ENCODE measurements around the gene DIPK2A.

The DIPK2A gene, protein sequence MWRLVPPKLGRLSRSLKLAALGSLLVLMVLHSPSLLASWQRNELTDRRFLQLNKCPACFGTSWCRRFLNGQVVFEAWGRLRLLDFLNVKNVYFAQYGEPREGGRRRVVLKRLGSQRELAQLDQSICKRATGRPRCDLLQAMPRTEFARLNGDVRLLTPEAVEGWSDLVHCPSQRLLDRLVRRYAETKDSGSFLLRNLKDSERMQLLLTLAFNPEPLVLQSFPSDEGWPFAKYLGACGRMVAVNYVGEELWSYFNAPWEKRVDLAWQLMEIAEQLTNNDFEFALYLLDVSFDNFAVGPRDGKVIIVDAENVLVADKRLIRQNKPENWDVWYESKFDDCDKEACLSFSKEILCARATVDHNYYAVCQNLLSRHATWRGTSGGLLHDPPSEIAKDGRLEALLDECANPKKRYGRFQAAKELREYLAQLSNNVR

DNA sequence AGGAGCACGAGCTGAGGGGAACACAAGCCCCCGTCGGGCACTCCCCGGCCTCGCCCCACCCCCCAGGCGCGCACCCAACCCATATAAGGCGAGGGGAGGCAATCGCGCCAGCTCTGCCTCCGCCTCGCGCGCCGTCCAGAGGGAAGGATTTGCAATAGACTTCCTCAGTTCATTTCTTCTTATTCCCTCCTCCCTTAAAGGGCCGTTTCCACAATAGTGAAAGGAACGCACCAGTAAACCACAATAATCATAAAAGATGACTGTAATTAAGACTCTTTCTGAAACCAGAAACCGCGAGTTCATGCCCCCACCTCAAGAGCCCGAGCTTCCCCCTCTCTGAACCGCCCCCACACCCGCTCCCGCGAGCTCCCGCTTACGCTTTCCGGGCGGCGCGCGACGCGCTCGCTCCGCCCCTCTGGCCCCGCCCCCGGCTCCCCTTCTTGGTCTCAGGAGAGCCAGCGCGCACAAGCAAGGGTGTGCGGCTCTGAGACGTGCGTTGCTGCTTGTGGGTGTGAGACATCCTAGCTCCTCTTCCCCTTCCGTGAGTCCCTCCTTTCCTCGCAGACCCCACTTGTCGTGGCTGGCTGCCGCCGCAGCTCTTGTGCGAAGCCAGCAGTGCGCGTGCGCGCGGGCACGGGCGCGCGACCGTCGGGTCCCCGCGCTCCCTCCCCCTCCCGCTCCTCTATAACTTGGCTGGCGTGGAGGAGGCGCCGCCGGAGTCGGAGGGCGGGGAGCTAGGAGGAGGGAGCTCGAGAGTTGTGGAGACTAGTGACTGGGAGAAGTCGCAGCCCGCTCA, at the start of gene DIPK2A:
Gene DIPK2A, plus strand, starts transcription at position 465 of the 796 bp plus-strand sequence. CDS start 510 bp downstream, outside the sequence.
- DNase-seq (ENCODE audit: low spot score): peak; percentile 83

DNA sequence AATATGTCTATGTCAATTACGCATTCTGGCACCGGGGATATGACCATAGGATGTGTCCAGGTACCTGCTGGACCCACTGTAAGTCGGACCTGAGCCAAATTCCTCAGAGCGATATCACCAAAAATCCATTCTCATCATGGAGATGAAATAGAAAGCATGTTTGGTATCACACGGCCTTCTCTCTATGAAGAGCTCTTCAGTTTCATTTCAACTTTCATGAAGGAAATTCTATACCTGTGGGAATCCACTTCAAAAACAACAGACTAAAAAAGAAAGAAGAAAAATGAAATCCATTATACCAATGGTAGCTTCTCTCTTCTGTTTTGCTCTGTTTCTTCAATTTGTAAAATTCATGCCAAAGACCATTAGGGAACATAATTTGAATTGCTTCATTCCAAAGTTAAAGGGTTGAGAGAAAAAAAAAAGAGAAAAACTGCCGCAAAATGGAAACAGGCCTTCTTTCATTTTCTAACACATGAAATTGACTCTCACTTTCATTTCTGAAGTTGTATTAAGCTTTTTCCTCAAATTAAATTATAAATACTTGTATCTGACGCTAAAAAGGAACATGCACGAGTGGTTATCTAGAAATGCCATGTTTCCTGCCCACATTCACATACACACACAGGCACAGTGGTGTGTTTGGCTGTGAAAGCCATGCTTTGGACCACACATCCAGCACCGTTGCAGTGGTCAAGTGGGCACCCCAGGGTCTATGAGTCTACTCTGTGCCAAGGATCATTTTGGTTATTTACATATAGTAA, 46.9 kb upstream of the DIPK2A start:
- DNase-seq (ENCODE audit: low spot score): no peak

DNA sequence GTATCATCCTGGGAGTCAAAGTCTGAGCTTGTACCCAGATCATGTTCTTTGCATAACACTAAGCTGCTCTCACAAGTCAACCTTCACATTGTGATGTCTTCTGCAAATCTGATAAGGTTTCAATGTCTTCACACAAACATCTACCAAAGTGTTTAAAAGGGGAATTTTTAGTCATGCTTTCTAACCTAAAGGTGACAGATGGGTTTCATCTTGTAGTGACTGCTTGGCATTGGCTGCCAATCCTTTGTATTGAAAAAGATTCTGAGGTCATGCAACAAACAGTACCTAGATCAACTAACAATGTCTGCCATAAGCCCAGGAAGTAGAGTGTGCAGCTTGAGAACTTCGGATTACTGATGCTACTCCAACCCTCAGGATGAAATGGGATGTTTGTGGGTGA, 43.6 kb upstream of the DIPK2A start:
- DNase-seq (ENCODE audit: low spot score): no peak

DNA sequence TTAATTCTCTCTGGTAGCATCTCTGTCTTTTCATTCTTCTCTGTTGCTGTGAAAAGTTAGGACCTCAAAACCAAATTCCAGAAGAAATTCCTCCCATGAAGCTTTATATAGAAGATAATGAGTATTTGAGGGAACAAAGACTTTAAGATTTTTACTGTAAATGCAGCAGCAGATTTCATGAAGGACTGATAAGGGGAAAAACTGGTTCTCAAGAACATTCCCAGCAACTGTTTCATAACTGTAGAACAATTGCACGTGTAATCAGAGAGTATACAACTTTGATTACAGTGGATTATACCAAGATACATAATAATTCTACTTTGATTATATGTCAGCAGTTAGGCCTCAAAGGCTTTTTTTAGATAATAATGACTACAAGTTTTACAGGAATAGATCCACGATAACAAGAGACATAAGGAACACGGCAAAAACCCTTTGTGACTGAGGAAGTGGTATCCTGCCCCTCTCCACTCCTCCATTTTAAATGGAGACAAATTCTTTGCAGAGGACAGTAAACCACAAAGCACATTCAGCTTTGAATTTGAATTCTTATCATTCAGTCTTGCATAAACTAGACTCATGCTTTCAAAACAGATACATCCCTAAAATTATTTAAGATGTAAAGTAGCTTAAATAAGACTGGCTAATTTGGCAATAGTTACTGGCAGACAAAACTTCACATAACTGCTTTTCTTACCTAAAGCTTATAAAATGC, 42.9 kb upstream of the DIPK2A start:
- no peak for DNase-seq (ENCODE audit: low spot score)

DNA sequence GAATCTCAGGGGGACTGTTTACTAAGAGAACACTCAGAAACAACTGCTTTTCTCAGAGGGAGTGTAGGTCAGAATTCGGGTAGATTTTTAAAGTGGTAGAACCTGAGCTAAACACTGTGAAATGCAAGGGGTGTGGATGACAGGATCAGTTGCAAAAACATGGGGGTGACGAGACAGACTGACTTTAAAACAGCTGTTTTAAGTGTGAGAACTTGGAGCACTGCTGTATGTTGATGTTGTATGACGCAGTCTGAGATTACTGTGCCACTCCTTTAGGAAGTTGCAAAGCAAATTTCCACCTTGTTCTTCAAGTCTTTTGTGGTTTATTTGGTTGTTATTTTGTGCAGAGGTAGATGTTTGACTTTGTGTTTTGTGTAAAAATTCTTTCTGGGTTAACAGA, 36.8 kb upstream of the DIPK2A start:
- no peak for DNase-seq (ENCODE audit: low spot score)

DNA sequence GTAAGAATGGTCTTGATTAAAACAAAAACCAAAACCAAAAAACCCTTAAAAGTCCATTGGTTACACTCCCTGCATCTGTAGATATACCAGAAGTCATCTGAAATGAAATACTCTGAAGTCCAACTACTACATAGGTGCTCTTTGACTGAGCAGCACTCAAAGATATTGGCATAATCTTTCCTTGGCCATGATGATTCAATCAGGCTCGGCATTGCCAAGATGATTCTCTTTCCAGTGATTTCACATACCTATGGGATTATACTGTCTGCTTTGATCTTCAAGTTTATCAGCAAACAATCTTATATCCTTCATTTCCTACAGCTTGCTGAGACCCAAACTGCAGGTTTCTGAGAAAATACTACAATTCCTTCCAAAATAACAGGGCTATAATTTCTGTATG, 35.9 kb upstream of the DIPK2A start:
- no peak for DNase-seq (ENCODE audit: low spot score)

DNA sequence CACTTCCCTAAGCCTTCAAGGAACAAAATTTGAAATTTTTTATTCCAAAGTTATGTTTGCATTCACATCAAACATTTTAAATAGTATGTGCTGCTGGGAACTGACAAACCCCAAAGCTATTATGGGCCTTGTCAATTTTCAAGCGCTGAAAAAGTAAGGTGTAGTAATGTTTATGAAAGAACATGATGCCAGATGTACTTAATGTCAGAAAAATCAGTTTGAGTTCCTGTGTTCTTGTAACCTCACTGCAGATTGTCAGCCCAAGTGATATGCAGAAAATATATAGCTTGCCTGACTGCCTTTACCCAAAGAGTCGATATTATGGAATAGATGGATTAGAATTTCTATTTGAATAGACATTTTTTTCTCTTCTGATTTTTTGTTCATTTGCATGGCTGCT, 20.8 kb upstream of the DIPK2A start:
- no peak for DNase-seq (ENCODE audit: low spot score)

DNA sequence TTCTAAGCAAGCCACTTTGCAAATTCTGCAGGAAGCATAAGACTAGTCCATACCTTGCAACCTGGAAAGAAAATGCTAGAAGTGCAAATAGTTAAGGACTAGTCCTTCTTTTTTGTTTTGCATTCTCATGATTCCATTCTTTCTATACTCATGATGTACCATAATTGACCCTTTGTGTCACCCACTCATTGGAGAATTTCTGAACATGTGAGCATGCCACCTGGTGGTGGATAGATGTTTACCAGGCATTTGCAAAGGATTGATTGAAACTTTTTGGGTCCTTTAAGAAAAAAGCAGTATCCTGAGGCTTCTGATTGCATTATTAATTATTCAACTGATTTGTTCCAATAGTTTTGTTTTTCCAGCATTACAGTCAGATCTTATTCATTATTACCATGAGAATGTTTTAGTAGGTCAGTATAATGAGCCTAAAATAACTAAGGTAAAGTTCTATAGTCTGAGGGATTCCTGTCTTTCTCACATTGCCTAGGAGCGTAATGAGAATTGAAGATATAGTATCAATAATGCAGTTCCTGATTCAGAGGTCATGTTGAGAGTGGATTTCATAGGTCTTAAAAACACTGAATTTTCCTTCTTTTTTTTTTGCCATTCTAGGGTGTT, 20.2 kb upstream of the DIPK2A start:
- no peak for DNase-seq (ENCODE audit: low spot score)

DNA sequence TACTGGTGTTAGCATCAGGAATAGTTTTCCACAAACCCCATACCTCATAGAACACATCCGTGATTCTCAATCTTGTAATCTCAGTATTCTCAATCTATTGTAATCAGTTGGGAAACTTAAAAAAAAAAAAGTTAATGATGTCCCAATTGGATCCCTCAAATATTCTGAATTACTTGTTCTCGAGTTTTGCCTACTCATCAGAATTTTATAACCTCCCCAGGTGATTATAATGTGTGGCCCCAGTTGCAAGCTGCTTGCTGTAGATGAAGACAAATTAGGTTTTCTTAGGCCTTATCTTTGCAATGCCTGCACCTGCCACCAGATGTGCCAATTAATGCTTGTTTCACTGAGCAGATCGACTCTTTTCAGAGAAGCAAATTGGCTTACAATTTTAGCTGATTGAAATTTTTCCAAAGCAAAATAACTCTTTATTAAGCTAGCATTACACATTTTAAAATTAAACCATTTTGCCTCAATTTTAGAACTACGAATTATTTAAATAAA, 19.0 kb upstream of the DIPK2A start:
- no peak for DNase-seq (ENCODE audit: low spot score)

DNA sequence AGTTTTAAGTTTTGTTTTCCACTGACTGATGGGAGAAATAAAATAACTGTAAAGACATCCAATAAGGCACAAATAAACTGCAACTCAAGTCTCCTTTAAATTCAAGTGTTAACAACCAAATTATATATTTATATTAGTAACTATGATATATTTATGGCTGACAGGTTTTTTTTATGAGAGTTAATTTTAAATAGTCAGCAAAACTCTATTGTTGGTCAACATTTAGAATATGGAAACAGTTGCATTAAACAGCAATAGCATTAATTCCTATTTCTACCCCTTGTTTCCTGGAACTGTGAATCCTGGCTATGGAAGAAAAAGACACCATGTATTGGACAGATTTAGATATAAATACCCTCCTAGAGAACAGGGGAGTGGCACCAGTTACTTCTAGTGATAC, 16.5 kb upstream of the DIPK2A start:
- DNase-seq (ENCODE audit: low spot score): no peak

DNA sequence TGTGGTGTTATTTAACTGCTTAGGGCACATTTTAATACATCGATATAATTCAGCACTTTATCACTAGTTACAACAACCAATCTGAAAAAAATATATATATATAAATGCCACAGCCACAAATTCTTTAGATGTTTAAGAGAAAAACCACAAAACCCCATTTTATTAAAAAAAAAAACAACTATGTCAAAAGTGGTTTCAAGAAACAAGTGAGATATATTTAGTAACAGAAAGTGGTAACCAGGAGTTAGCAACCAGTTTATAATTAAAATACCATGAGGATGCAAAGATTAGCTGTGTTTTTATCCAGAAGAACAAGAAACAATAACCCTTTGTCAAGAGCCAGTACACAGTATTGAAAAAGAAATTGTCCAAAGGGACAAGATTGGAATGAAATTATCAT, 14.8 kb upstream of the DIPK2A start:
- DNase-seq (ENCODE audit: low spot score): no peak

DNA sequence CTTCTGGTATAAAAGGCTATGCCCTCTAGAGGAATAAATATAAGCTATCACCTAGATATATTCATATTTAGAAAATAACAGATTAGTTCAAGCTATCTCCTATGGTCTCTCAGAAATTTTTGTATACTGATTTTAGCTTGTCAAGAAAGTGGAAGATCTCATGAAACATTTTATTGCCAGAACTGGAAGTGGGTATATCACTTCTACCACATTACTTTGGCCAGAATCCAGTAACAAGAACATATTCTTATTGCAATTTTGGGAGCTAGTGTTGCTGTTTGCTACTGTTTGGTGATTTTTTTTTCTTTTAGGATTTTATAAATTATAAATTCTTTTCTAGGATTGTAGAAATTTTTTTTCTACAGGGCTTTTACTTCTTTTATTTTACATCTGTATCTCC, 14.2 kb upstream of the DIPK2A start:
- DNase-seq (ENCODE audit: low spot score): no peak

DNA sequence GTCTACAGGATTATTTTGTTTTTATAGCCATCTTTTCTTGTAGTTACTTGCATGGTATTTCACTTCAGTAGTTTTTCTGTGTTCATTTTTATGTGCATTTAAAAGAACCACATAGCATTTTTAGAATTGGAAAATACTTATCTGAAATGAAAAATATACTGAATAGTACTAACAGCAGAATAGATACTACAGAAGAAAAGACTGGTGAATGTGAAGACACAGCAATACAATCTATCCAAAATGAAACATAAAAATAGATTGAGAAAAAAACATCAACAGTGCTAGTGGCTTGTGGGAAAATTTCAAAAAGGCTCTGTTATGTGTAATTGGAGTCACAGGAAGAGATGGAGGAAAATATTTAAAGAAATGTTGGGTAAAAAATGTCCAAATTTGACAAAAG, 12.7 kb upstream of the DIPK2A start:
- no peak for DNase-seq (ENCODE audit: low spot score)

DNA sequence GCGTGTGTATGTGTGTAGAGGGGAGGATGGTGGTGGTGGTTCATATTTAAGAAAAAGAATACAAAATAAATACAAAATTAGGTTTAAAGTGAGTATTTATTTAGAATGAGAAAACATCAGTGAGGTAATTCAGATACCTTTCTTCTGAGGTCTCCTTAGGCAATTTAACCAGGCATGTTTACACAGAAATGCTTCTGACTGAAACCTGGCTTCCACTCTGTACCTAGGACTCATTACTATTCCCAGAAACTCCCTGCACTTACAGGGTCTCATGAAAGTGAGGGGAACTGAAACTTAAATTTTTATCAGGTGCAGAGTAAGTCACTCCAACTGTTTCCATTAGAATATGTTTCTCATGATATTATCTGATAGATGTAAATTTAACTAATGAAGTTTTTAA, 10.3 kb upstream of the DIPK2A start:
- DNase-seq (ENCODE audit: low spot score): no peak

DNA sequence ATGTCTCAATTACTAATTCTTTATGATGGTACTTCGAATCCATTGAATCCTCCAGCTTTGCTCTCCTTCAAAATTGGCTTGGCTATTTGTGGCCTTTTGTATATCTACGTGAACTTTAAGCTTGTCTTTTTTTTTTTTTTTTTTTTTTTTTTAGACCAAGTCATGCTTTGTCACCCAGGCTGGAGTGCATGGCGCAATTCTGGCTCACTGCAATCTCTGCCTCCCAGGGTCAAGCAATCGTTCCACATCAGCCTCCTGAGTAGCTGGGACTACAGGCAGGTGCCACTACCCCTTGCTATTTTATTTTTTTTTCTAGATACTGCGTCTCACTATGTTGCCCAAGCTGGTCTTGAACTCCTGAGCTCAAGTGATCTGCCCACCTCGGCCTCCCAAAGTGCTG, 7.7 kb upstream of the DIPK2A start:
- no peak for DNase-seq (ENCODE audit: low spot score)

DNA sequence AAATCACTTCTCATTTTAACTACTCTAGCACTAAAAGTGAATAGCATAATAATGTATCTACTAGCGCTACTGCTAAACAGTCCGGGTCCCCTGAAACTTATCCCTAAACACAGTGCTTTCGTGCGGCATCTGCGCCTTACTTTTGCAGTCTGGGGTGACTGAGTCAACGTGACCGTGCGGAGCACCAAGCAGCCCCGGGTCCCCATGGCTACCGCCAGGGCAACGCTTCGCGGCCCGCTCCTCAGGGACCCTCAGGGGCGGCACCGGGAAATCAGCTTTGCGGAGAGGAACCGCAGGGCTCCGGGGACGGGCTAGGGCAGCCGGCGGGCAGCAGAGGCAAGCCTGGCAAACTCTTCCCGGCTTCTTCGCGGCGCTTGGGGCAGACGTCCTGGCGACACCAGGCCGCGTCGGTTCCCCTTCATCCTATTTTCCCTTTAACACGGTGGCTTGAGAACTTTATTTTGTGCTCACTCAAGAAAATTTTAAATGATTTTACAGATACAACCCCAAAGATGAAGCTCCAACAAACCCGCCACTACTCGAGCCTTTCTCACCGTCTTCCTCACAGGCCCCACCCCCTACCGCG, 757 bp upstream of the DIPK2A start:
- peak; percentile 37 for DNase-seq (ENCODE audit: low spot score)

DNA sequence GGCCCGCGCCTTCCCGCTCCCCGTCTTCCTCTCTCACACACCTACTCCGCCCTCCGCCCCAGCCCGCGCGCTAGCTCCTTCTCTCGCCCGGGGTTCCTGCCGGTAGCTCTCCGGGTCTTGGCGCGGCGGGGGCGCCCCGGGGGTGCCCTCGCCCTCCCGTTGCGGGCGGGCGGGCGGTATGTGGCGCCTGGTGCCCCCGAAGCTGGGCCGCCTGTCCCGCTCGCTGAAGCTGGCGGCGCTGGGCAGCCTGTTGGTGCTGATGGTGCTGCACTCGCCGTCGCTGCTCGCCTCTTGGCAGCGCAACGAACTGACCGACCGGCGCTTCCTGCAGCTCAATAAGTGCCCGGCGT, 507 bp downstream of the DIPK2A start:
- DNase-seq (ENCODE audit: low spot score): peak; percentile 12

DNA sequence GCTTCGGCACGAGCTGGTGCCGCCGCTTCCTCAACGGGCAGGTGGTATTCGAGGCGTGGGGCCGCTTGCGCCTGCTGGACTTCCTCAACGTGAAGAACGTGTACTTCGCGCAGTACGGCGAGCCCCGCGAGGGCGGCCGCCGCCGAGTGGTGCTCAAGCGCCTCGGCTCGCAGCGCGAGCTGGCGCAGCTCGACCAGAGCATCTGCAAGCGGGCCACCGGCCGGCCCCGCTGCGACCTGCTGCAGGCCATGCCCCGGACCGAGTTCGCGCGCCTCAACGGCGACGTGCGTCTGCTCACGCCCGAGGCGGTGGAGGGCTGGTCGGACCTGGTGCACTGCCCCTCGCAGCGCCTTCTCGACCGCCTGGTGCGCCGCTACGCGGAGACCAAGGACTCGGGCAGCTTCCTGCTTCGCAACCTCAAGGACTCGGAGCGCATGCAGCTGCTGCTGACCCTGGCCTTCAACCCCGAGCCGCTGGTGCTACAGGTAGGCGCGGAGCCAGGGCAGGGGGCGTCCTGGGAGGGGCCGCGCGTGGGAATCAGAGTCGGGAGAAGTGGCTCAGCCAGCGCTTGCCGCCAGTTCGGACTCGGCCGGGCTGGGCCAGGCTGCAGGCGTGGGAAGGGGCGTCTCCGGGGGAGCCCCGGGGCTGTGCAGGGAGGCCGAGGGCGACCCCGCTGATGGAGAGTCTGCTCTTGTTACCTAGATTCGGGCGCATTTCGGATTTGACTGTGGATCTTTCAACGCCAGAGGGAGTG, 1.1 kb downstream of the DIPK2A start:
- DNase-seq (ENCODE audit: low spot score): peak; percentile 45

DNA sequence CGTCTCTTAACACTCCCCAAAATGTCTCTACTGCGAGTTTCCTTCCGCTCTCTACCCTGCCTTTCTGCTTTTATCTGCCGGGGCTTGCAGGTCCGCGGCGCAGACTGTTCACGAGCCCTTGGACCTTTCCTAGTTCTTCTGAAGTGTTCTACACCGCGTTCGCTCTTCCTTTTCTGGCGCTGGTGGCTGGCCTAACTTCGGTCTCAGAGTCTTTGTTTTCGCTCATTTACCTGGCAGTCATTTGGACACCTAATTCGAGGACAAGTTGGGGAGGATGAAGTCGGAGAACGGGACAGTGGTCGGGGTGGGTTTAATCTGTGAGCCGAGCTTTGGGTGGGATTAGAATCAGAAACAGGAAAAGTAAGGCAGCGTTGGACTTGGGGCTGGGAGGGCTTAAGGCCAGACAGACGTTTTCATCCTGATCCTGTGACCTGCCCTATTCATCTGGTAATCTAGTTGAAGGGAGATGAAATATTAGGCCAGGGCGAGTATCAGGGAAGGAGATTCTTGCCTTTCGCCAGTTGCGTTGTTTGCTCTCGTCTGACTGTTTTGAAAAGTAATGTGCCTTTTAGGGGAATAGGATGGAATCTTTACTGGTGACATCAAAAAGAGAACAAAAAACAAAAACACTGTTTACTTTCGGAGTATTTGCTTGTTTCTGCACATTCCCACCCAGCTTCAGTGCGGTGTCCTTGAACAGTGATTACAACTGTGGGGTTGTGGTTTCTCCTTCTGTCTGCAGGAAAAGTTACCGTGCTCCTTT, 1.8 kb downstream of the DIPK2A start:
- DNase-seq (ENCODE audit: low spot score): peak; percentile 8
